Measurements from ENCODE around the gene VPS37D.
"Not testable (repeated sequence)": the region's sequence is repeated elsewhere in the genome, so short reads cannot be mapped to it uniquely, and the experiment has no call there.

DNA sequence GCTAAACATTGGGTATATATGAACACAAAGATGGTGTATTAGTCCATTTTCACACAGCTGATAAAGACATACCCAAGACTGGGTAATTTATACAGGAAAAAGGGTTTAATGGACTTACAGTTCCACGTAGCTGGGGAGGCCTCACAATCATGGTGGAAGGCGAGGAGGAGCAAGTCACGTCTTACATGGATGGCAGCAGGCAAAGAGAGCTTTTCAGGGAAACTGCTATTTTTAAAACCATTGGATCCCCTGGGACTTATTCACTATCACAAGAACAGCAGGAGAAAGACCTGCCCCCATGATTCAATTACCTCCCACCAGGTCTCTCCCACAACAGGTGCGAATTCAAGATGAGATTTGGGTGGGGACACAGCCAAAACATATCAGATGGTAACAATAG is 12.3 kb upstream of the VPS37D start:
- TF ChIP-seq, protein P1, sequence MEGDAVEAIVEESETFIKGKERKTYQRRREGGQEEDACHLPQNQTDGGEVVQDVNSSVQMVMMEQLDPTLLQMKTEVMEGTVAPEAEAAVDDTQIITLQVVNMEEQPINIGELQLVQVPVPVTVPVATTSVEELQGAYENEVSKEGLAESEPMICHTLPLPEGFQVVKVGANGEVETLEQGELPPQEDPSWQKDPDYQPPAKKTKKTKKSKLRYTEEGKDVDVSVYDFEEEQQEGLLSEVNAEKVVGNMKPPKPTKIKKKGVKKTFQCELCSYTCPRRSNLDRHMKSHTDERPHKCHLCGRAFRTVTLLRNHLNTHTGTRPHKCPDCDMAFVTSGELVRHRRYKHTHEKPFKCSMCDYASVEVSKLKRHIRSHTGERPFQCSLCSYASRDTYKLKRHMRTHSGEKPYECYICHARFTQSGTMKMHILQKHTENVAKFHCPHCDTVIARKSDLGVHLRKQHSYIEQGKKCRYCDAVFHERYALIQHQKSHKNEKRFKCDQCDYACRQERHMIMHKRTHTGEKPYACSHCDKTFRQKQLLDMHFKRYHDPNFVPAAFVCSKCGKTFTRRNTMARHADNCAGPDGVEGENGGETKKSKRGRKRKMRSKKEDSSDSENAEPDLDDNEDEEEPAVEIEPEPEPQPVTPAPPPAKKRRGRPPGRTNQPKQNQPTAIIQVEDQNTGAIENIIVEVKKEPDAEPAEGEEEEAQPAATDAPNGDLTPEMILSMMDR (IDR thresholded peaks at IDR 0.05), result not testable (repeated sequence)
- TF ChIP-seq POLR2A (IDR thresholded peaks at IDR 0.05; ENCODE audit: low read depth); POLR2AphosphoS5 (IDR thresholded peaks at IDR 0.05); EP300 (IDR thresholded peaks at IDR 0.05): not testable (repeated sequence)
